Naive thymus-derived CD4-positive, alpha-beta T cell (primary cell): ENCODE data around the gene FCAMR. TPM values are rescaled to one million over a fixed set of nuclear protein-coding genes. Genes with fewer than 3 reads are reported as not detected.

Experiments
- ATAC-seq: fragments of 150-1000 bp; cut with Tn5 transposase; 2 replicates; pipeline ENCODE4 v1.10.0; 2021; ENCODE audit warnings: mild to moderate bottlenecking, moderate library complexity
- CTCF ChIA-PET: fragments of 350-600 bp; sonication (Branson Sonifier 250); formaldehyde crosslinking; loops from one replicate; lab custom pipeline; 2021; ENCODE audit warnings: antibody characterized with exemption; lab: Charles Lee
- POLR2A ChIA-PET: fragments of 350-600 bp; sonication (Branson Sonifier 250); formaldehyde crosslinking; loops from one replicate; lab custom pipeline; 2021; ENCODE audit warnings: antibody characterized with exemption, inconsistent platforms; lab: Charles Lee
- DNase-seq, 9 donors: peaks; one replicate each; pipeline versions ENCODE4 v3.0.0 to v3.0.0-alpha.2; 2020 to 2022; ENCODE audit warnings: mixed read lengths in 1 of 9
- H3K27ac ChIP-seq: one replicate; pipeline ENCODE4 v1.7.0; 2013; ENCODE audit warnings: mild to moderate bottlenecking, low read depth, low read length, moderate library complexity
- H3K27me3 ChIP-seq, 2 donors: one replicate each; pipeline ENCODE4 v1.7.0; 2013; ENCODE audit warnings: low read length in 2 of 2, mild to moderate bottlenecking in 2 of 2, moderate library complexity in 2 of 2; ENCODE audit not compliant: control insufficient read depth in 2 of 2, insufficient read depth in 2 of 2
- H3K36me3 ChIP-seq, 3 experiments: 1 replicate in 2 of 3; 2 replicates in 1 of 3; pipeline ENCODE4 v1.7.0; 2013; ENCODE audit warnings: low read length in 3 of 3, mild to moderate bottlenecking in 3 of 3, moderate library complexity in 1 of 3; ENCODE audit not compliant: insufficient read depth in 3 of 3, control insufficient read depth in 2 of 3
- H3K4me1 ChIP-seq, 2 donors: one replicate each; pipeline ENCODE4 v1.7.0; 2013; ENCODE audit warnings: low read length in 2 of 2, mild to moderate bottlenecking in 2 of 2, moderate library complexity in 1 of 2; ENCODE audit not compliant: control insufficient read depth in 2 of 2, insufficient read depth in 2 of 2
- H3K4me3 ChIP-seq: 2 replicates; pipeline ENCODE4 v1.7.0; 2013; ENCODE audit warnings: mild to moderate bottlenecking, low read length
- H3K9me3 ChIP-seq, 3 experiments: 1 replicate in 2 of 3; 2 replicates in 1 of 3; pipeline ENCODE4 v1.7.0; 2013; ENCODE audit warnings: low read length in 3 of 3; ENCODE audit not compliant: control insufficient read depth in 2 of 3
- H3K27ac Mint-ChIP-seq, 9 donors: one replicate each; pipeline ENCODE4 v1.8.0; 2020 to 2022; ENCODE audit warnings: mixed read lengths in 9 of 9, mild to moderate bottlenecking in 8 of 9, moderate library complexity in 5 of 9, inconsistent platforms in 2 of 9
- H3K27me3 Mint-ChIP-seq, 5 donors: one replicate each; pipeline ENCODE4 v1.8.0; 2021 to 2022; ENCODE audit warnings: mixed read lengths in 5 of 5, mild to moderate bottlenecking in 1 of 5
- H3K36me3 Mint-ChIP-seq, 5 donors: one replicate each; pipeline ENCODE4 v1.8.0; 2020 to 2022; ENCODE audit warnings: mixed read lengths in 5 of 5, mild to moderate bottlenecking in 3 of 5, inconsistent platforms in 1 of 5
- H3K4me1 Mint-ChIP-seq, 7 donors: one replicate each; pipeline ENCODE4 v1.8.0; 2020 to 2022; ENCODE audit warnings: mixed read lengths in 7 of 7, mild to moderate bottlenecking in 3 of 7, inconsistent platforms in 1 of 7
- H3K4me3 Mint-ChIP-seq, 10 donors: one replicate each; pipeline ENCODE4 v1.8.0; 2020 to 2022; ENCODE audit warnings: mild to moderate bottlenecking in 10 of 10, mixed read lengths in 10 of 10, moderate library complexity in 6 of 10, inconsistent platforms in 2 of 10
- H3K9me3 Mint-ChIP-seq, 11 donors: one replicate each; pipeline ENCODE4 v1.8.0; 2020 to 2022; ENCODE audit warnings: mixed read lengths in 11 of 11, mild to moderate bottlenecking in 4 of 11, inconsistent platforms in 1 of 11, moderate library complexity in 1 of 11
- intact Hi-C, 2 donors: fragments of 100-400 bp; cut with micrococcal nuclease; formaldehyde crosslinking; loops; one replicate each; pipeline ENCODE4 v1.15.1; 2023
- polyA plus RNA-seq, 2 donors: library from polyadenylated mRNA; unstranded; fragments of 300-500 nt; fragmentation: Illumina TruSeq; gene quantifications; one replicate each; pipeline ENCODE4 v1.2.3, GENCODE V29; 2021
- total RNA-seq, 6 experiments: library from RNA in 5 of 6; stranded (reverse) in 5 of 6; gene quantifications; 1 replicate in 5 of 6; 2 replicates in 1 of 6; pipeline ENCODE4 v1.2.3 and lab custom pipeline; 2021 to 2026

FCAMR gene
- total and polyA plus RNA-seq, 7 experiments from 2014 or later: not detected

- Histone ChIP-seq H3K27me3 (no peaks in the 10 kb centered on the region), H3K9me3 (no peaks in the 10 kb centered on the region), H3K4me1 (no peaks in the 10 kb centered on the region), H3K4me3 (no peak overlapping the region), H3K27ac (no peak overlapping the region), H3K36me3 (no peaks in the 10 kb centered on the region)
- ChIA-PET CTCF (interaction anchor here (0.7 kb wide), 1 partner anchor 21 kb away, joined by 3 read pairs; no protein-coding TSS in a partner anchor), POLR2A (no interaction called here)
- no peak for ATAC-seq
- no peak for DNase-seq
- no peaks in the 10 kb centered on the region for H3K9me3 Mint-ChIP-seq
- H3K27me3 Mint-ChIP-seq: peaks cover 0 to 32% (median 6%) of the 10 kb centered on the region in 5 donors
- peaks cover 0 to 8% (median 4%) of the 10 kb centered on the region in 7 donors for H3K4me1 Mint-ChIP-seq
- intact Hi-C loops: no loop called here
- no peak overlapping the region for H3K27ac Mint-ChIP-seq
- no peaks in the 10 kb centered on the region for H3K36me3 Mint-ChIP-seq
- no peak overlapping the region for H3K4me3 Mint-ChIP-seq
Observed at GRCh38 chr1:207000651-207001291, 30.5 kb upstream of the FCAMR start.

GRCh38 chr1:206998816-206999215, 28.6 kb upstream of the FCAMR start:
- no peak for DNase-seq
- ChIA-PET POLR2A (no interaction called here), CTCF (interaction anchor here (1.0 to 1.4 kb wide), 2 partner anchors 12 to 500 kb away, joined by 3 to 4 read pairs; no protein-coding TSS in a partner anchor)
- Mint-ChIP-seq H3K36me3 (no peaks in the 10 kb centered on the region), H3K4me3 (no peak overlapping the region), H3K9me3 (no peaks in the 10 kb centered on the region), H3K27ac (no peak overlapping the region), H3K27me3 (peaks cover 0 to 40% (median 0%) of the 10 kb centered on the region in 5 donors), H3K4me1 (peaks cover 0 to 1% (median 0%) of the 10 kb centered on the region in 7 donors)
- Histone ChIP-seq H3K27ac (no peak overlapping the region), H3K9me3 (no peaks in the 10 kb centered on the region), H3K4me1 (no peaks in the 10 kb centered on the region), H3K27me3 (no peaks in the 10 kb centered on the region), H3K4me3 (no peak overlapping the region), H3K36me3 (no peaks in the 10 kb centered on the region)
- ATAC-seq: no peak
- intact Hi-C loops: no loop called here

- no peak overlapping the region for H3K4me3 ChIP-seq
- H3K27me3 ChIP-seq: peaks cover 0 to 3% of the 10 kb centered on the region in 2 donors
- H3K27ac ChIP-seq: no peak overlapping the region
- no peaks in the 10 kb centered on the region for H3K4me1 ChIP-seq
- H3K36me3 ChIP-seq: no peaks in the 10 kb centered on the region
- peak overlapping the region in 1 of 9 donors; percentile 67 for H3K27ac Mint-ChIP-seq
- no peaks in the 10 kb centered on the region for H3K9me3 ChIP-seq
- peaks cover 4 to 81% (median 18%) of the 10 kb centered on the region in 5 donors for H3K27me3 Mint-ChIP-seq
- intact Hi-C loops: no loop called here
- H3K4me1 Mint-ChIP-seq: peaks cover 0 to under 1% (median 0%) of the 10 kb centered on the region in 7 donors
- H3K36me3 Mint-ChIP-seq: no peaks in the 10 kb centered on the region
- no peak overlapping the region for H3K4me3 Mint-ChIP-seq
- no peak for DNase-seq
- ATAC-seq: no peak
- ChIA-PET POLR2A (no interaction called here), CTCF (interaction anchor here (0.8 to 1.0 kb wide), 3 partner anchors 11 to 531 kb away, joined by 3 to 4 read pairs (median 4); no protein-coding TSS in a partner anchor)
- no peaks in the 10 kb centered on the region for H3K9me3 Mint-ChIP-seq
Observed at GRCh38 chr1:206992790-206993189, 22.5 kb upstream of the FCAMR start.

GRCh38 chr1:206987873-206988272, 17.6 kb upstream of the FCAMR start:
- Histone ChIP-seq H3K36me3 (no peaks in the 10 kb centered on the region), H3K27me3 (peaks cover 3 to 4% of the 10 kb centered on the region in 2 donors), H3K27ac (no peak overlapping the region), H3K9me3 (no peaks in the 10 kb centered on the region), H3K4me3 (no peak overlapping the region), H3K4me1 (no peaks in the 10 kb centered on the region)
- H3K4me3 Mint-ChIP-seq: no peak overlapping the region
- no peak for ATAC-seq
- H3K4me1 Mint-ChIP-seq: peaks cover 0 to 4% (median 0%) of the 10 kb centered on the region in 7 donors
- H3K27ac Mint-ChIP-seq: peak overlapping the region in 1 of 9 donors; percentile 16
- H3K9me3 Mint-ChIP-seq: no peaks in the 10 kb centered on the region
- ChIA-PET POLR2A (no interaction called here), CTCF (interaction anchor here (1.1 kb wide), 1 partner anchor 358 kb away, joined by 3 read pairs; no protein-coding TSS in a partner anchor)
- intact Hi-C loops: no loop called here
- no peak for DNase-seq
- no peaks in the 10 kb centered on the region for H3K36me3 Mint-ChIP-seq
- H3K27me3 Mint-ChIP-seq: peaks cover 7 to 77% (median 33%) of the 10 kb centered on the region in 5 donors

- Histone ChIP-seq H3K9me3 (no peaks in the 10 kb centered on the region), H3K27ac (no peak overlapping the region), H3K36me3 (no peaks in the 10 kb centered on the region), H3K4me1 (no peaks in the 10 kb centered on the region), H3K4me3 (no peak overlapping the region), H3K27me3 (peaks cover 3 to 4% of the 10 kb centered on the region in 2 donors)
- POLR2A ChIA-PET: no interaction called here
- H3K27me3 Mint-ChIP-seq: peaks cover 5 to 74% (median 26%) of the 10 kb centered on the region in 5 donors
- CTCF ChIA-PET: interaction anchor here (0.6 to 2.0 kb wide), 3 partner anchors 32 to 75 kb away, joined by 4 to 6 read pairs (median 5); no protein-coding TSS in a partner anchor
- DNase-seq: no peak
- no peak overlapping the region for H3K4me3 Mint-ChIP-seq
- H3K36me3 Mint-ChIP-seq: no peaks in the 10 kb centered on the region
- H3K4me1 Mint-ChIP-seq: peaks cover 0 to 4% (median 0%) of the 10 kb centered on the region in 7 donors
- intact Hi-C loops: no loop called here
- H3K27ac Mint-ChIP-seq: no peak overlapping the region
- no peak for ATAC-seq
- no peaks in the 10 kb centered on the region for H3K9me3 Mint-ChIP-seq
Observed at GRCh38 chr1:206986885-206987284, 16.6 kb upstream of the FCAMR start.

GRCh38 chr1:206986402-206986801, 16.1 kb upstream of the FCAMR start:
- DNase-seq (no peak), ATAC-seq (no peak)
- CTCF ChIA-PET: interaction anchor here (1.2 to 2.0 kb wide), 3 partner anchors 53 to 246 kb away, joined by 3 to 6 read pairs (median 5); no protein-coding TSS in a partner anchor
- Mint-ChIP-seq H3K9me3 (no peaks in the 10 kb centered on the region), H3K27ac (no peak overlapping the region), H3K27me3 (peaks cover under 1 to 70% (median 21%) of the 10 kb centered on the region in 5 donors), H3K36me3 (no peaks in the 10 kb centered on the region), H3K4me1 (peaks cover 0 to 4% (median 0%) of the 10 kb centered on the region in 7 donors), H3K4me3 (no peak overlapping the region)
- Histone ChIP-seq H3K27ac (no peak overlapping the region), H3K4me3 (no peak overlapping the region), H3K27me3 (peaks cover 3 to 4% of the 10 kb centered on the region in 2 donors), H3K36me3 (no peaks in the 10 kb centered on the region), H3K4me1 (no peaks in the 10 kb centered on the region), H3K9me3 (no peaks in the 10 kb centered on the region)
- intact Hi-C loops: no loop called here
- POLR2A ChIA-PET: no interaction called here
